ENCODE results near the gene TLL2. TPM values are rescaled to one million over a fixed set of nuclear protein-coding genes. Genes with fewer than 3 reads are reported as not detected.

TLL2 gene
- total RNA-seq, 1 experiment from 2014 or later, result 9.1 TPM

DNA sequence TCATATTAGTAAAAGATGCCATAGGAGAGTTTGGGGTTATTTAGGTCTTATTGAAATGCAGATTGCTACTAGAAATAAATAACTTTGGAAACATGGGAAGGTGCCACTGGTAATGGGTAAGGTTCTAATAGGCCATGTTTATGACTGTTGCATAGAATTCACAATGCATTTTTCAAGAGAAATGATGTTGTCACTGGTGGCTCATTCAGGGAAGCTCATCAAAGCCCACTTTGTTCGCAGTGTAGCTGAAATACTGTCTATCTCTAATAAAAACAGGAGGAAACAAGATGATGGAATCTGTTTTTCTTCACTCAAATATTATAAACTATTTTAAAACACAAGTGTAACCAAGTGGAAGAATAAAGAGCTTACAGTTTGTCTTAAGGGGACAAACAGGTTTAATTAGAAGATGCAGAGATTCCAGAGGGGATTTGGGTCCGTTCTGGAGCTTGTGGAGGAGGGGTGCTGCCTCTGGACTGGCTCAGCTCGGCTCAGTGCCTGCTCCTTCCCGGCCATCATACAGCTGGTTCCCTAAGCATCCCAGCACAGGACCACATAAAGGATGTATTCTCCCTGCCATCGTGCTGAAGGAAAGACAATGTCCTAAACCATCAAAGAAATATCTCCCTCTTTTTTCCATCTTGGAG lies 175.3 kb downstream of the TLL2 start (continued):
- TF ChIP-seq, protein P1, sequence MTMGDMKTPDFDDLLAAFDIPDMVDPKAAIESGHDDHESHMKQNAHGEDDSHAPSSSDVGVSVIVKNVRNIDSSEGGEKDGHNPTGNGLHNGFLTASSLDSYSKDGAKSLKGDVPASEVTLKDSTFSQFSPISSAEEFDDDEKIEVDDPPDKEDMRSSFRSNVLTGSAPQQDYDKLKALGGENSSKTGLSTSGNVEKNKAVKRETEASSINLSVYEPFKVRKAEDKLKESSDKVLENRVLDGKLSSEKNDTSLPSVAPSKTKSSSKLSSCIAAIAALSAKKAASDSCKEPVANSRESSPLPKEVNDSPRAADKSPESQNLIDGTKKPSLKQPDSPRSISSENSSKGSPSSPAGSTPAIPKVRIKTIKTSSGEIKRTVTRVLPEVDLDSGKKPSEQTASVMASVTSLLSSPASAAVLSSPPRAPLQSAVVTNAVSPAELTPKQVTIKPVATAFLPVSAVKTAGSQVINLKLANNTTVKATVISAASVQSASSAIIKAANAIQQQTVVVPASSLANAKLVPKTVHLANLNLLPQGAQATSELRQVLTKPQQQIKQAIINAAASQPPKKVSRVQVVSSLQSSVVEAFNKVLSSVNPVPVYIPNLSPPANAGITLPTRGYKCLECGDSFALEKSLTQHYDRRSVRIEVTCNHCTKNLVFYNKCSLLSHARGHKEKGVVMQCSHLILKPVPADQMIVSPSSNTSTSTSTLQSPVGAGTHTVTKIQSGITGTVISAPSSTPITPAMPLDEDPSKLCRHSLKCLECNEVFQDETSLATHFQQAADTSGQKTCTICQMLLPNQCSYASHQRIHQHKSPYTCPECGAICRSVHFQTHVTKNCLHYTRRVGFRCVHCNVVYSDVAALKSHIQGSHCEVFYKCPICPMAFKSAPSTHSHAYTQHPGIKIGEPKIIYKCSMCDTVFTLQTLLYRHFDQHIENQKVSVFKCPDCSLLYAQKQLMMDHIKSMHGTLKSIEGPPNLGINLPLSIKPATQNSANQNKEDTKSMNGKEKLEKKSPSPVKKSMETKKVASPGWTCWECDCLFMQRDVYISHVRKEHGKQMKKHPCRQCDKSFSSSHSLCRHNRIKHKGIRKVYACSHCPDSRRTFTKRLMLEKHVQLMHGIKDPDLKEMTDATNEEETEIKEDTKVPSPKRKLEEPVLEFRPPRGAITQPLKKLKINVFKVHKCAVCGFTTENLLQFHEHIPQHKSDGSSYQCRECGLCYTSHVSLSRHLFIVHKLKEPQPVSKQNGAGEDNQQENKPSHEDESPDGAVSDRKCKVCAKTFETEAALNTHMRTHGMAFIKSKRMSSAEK (CRISPR knock-in tag; IDR thresholded peaks at IDR 0.05; ENCODE audit: borderline replicate concordance), result no peak
- no peak for TF ChIP-seq ZNF138 (CRISPR knock-in tag; conservative IDR thresholded peaks at IDR 0.05)
- TF ChIP-seq NR3C1 (CRISPR knock-in tag; conservative IDR thresholded peaks at IDR 0.05; ENCODE audit: low read depth), result no peak
- TF ChIP-seq, protein P2, sequence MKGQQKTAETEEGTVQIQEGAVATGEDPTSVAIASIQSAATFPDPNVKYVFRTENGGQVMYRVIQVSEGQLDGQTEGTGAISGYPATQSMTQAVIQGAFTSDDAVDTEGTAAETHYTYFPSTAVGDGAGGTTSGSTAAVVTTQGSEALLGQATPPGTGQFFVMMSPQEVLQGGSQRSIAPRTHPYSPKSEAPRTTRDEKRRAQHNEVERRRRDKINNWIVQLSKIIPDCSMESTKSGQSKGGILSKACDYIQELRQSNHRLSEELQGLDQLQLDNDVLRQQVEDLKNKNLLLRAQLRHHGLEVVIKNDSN (CRISPR knock-in tag; IDR thresholded peaks at IDR 0.05), result no peak

DNA sequence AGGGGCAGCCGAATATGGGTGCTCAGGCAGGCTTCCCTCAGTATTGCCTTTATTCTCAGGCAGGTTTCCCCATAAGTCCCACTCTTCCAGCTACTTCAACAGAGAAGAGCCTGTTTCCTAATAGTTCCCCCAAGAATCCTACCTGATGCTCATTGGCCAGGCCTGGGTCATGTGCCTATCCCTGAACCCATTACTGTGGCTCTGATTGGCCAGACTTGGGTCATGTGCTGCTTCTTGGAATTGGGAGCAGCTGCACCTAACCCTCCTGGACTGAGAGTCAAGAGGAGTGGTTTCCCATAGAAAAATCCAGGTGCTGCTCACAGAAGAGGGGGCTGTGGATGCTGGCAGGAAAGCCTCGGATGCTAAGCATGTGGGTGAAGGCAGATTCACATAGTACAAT lies 176.6 kb downstream of the TLL2 start:
- H3K4me3 Mint-ChIP-seq, result no peak overlapping the region
- CTCF ChIA-PET, result interaction anchor here (0.5 to 3.0 kb wide), 5 partner anchors 27 to 108 kb away, joined by 3 to 31 read pairs (median 7); no protein-coding TSS in a partner anchor
- H3K36me3 Mint-ChIP-seq, result no peaks in the 10 kb centered on the region
- peaks cover 42% of the 10 kb centered on the region for H3K4me1 Mint-ChIP-seq
- no peaks in the 10 kb centered on the region for H3K9me3 Mint-ChIP-seq
- no peak overlapping the region for H3K27ac Mint-ChIP-seq
- POLR2A ChIA-PET, result no interaction called here
- ATAC-seq, result no peak
- no peak for DNase-seq (ENCODE audit: low spot score)
- H3K27me3 Mint-ChIP-seq (ENCODE audit: low read depth), result peaks cover 3% of the 10 kb centered on the region
- TF ChIP-seq, protein P3, sequence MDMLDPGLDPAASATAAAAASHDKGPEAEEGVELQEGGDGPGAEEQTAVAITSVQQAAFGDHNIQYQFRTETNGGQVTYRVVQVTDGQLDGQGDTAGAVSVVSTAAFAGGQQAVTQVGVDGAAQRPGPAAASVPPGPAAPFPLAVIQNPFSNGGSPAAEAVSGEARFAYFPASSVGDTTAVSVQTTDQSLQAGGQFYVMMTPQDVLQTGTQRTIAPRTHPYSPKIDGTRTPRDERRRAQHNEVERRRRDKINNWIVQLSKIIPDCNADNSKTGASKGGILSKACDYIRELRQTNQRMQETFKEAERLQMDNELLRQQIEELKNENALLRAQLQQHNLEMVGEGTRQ (CRISPR knock-in tag; IDR thresholded peaks at IDR 0.05), result peak; percentile 86
- TF ChIP-seq, protein P4, sequence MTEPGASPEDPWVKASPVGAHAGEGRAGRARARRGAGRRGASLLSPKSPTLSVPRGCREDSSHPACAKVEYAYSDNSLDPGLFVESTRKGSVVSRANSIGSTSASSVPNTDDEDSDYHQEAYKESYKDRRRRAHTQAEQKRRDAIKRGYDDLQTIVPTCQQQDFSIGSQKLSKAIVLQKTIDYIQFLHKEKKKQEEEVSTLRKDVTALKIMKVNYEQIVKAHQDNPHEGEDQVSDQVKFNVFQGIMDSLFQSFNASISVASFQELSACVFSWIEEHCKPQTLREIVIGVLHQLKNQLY (CRISPR knock-in tag; IDR thresholded peaks at IDR 0.05), result no peak
- TF ChIP-seq ZNF317 (CRISPR knock-in tag; IDR thresholded peaks at IDR 0.05; ENCODE audit: borderline replicate concordance, low read depth) (no peak), TP53 (CRISPR knock-in tag; IDR thresholded peaks at IDR 0.05) (no peak)
- TF ChIP-seq, protein P2 (CRISPR knock-in tag; IDR thresholded peaks at IDR 0.05), result peak; percentile 70; the same call in 1 of the 2 replicates

DNA sequence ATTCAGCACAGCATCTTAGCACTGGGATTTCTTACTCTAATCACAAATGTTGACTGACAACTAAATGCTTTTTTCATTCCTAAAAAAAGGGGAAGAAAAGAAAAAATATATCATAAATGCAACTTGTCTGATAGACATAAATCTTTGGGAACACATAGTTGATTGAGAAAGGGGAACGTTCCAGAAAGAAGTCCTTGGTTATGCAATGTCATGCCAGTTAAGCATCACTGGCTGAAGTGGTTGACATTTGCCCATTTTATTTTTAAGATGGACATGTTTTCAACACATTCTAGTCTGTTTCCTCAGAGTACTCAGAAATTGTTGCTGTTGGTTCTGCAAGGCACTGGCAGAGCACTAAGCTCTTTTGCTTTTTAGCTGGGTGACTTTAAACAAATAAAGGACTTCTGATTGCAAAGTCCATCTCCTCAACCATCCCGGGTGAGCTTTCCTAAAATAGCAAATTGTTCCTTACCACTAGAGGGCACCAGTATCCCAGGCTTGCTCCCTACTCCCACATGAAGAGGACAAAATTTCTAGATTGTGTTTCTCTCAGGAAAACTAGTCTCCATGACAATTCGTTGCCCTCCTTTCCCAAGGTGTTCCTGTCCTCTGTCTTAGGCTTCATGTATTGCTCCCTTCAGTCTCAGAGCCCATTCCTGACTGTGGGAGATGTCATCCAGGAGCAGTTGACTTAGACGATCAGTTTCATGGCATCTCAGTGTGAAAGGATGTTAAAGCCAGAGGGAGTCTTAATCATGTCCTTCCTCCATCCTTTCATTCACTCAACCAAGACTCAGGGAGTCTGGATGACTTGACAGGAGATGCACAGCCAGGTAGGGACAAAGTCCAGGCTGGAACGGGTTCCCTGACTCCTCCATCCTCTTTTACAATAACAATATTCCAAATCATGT lies 178.9 kb downstream of the TLL2 start:
- DNase-seq (ENCODE audit: low spot score) (no peak), ATAC-seq (peak; percentile 79)
- peaks cover 26% of the 10 kb centered on the region for H3K4me1 Mint-ChIP-seq
- no peaks in the 10 kb centered on the region for H3K9me3 Mint-ChIP-seq
- H3K27me3 Mint-ChIP-seq (ENCODE audit: low read depth), result peaks cover 4% of the 10 kb centered on the region
- H3K36me3 Mint-ChIP-seq, result no peaks in the 10 kb centered on the region
- POLR2A ChIA-PET, result interaction anchor here (1.0 kb wide), 1 partner anchor 25 kb away, joined by 3 read pairs; no protein-coding TSS in a partner anchor
- no peak overlapping the region for H3K4me3 Mint-ChIP-seq
- CTCF ChIA-PET, result interaction anchor here (0.6 to 3.3 kb wide), 41 partner anchors 9 to 435 kb away, joined by 3 to 39 read pairs (median 4); partner anchors contain the start of genes OPALIN and TLL2
- TF ChIP-seq, protein P5, sequence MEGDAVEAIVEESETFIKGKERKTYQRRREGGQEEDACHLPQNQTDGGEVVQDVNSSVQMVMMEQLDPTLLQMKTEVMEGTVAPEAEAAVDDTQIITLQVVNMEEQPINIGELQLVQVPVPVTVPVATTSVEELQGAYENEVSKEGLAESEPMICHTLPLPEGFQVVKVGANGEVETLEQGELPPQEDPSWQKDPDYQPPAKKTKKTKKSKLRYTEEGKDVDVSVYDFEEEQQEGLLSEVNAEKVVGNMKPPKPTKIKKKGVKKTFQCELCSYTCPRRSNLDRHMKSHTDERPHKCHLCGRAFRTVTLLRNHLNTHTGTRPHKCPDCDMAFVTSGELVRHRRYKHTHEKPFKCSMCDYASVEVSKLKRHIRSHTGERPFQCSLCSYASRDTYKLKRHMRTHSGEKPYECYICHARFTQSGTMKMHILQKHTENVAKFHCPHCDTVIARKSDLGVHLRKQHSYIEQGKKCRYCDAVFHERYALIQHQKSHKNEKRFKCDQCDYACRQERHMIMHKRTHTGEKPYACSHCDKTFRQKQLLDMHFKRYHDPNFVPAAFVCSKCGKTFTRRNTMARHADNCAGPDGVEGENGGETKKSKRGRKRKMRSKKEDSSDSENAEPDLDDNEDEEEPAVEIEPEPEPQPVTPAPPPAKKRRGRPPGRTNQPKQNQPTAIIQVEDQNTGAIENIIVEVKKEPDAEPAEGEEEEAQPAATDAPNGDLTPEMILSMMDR (IDR thresholded peaks at IDR 0.05), result peak; percentile 75
- TF ChIP-seq, protein P6, sequence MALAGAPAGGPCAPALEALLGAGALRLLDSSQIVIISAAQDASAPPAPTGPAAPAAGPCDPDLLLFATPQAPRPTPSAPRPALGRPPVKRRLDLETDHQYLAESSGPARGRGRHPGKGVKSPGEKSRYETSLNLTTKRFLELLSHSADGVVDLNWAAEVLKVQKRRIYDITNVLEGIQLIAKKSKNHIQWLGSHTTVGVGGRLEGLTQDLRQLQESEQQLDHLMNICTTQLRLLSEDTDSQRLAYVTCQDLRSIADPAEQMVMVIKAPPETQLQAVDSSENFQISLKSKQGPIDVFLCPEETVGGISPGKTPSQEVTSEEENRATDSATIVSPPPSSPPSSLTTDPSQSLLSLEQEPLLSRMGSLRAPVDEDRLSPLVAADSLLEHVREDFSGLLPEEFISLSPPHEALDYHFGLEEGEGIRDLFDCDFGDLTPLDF (CRISPR knock-in tag; IDR thresholded peaks at IDR 0.05), result no peak
- H3K27ac Mint-ChIP-seq, result no peak overlapping the region

Data from WTC11 (cell line).